Activated naive CD8-positive, alpha-beta T cell (primary cell): ENCODE data around the gene KIT.

Experiments used
- H3K27ac Mint-ChIP-seq: one replicate; pipeline ENCODE4 v1.8.0; 2021; ENCODE audit warnings: mixed read lengths
- H3K27me3 Mint-ChIP-seq: one replicate; pipeline ENCODE4 v1.8.0; 2021; ENCODE audit warnings: mixed read lengths
- H3K36me3 Mint-ChIP-seq: one replicate; pipeline ENCODE4 v1.8.0; 2021; ENCODE audit warnings: mixed read lengths
- H3K4me1 Mint-ChIP-seq: one replicate; pipeline ENCODE4 v1.8.0; 2021; ENCODE audit warnings: low read depth, mixed read lengths
- H3K4me3 Mint-ChIP-seq: one replicate; pipeline ENCODE4 v1.8.0; 2021; ENCODE audit warnings: mild to moderate bottlenecking, mixed read lengths
- H3K9me3 Mint-ChIP-seq: one replicate; pipeline ENCODE4 v1.8.0; 2021; ENCODE audit warnings: low read depth, mixed read lengths

KIT gene

GRCh38 chr4:54707406-54707805, 49.6 kb downstream of the KIT start:
- H3K4me3 Mint-ChIP-seq, result no peak overlapping the region
- H3K4me1 Mint-ChIP-seq, result peaks cover 2% of the 10 kb centered on the region

GRCh38 chr4:54708339-54709279, 50.9 kb downstream of the KIT start:
- no peaks in the 10 kb centered on the region for H3K36me3 Mint-ChIP-seq
- H3K4me3 Mint-ChIP-seq, result no peak overlapping the region
- H3K9me3 Mint-ChIP-seq, result no peaks in the 10 kb centered on the region
- no peak overlapping the region for H3K27ac Mint-ChIP-seq
- peaks cover 6% of the 10 kb centered on the region for H3K27me3 Mint-ChIP-seq
- peaks cover 2% of the 10 kb centered on the region for H3K4me1 Mint-ChIP-seq

More at GRCh38 chr4:54707406-54707805, 49.6 kb downstream of the KIT start:
- Mint-ChIP-seq H3K36me3 (no peaks in the 10 kb centered on the region), H3K9me3 (no peaks in the 10 kb centered on the region), H3K27me3 (peaks cover 6% of the 10 kb centered on the region), H3K27ac (no peak overlapping the region)

- no peaks in the 10 kb centered on the region for H3K36me3 Mint-ChIP-seq
- no peak overlapping the region for H3K27ac Mint-ChIP-seq
These were observed 51.6 kb downstream of the KIT start for GRCh38 chr4:54709400-54709799.

GRCh38 chr4:54712206-54712605, 54.4 kb downstream of the KIT start:
- Mint-ChIP-seq H3K27ac (no peak overlapping the region), H3K27me3 (peaks cover 2% of the 10 kb centered on the region), H3K4me1 (peaks cover 2% of the 10 kb centered on the region), H3K4me3 (no peak overlapping the region), H3K9me3 (no peaks in the 10 kb centered on the region), H3K36me3 (no peaks in the 10 kb centered on the region)

More at GRCh38 chr4:54709400-54709799, 51.6 kb downstream of the KIT start:
- peaks cover 2% of the 10 kb centered on the region for H3K4me1 Mint-ChIP-seq
- H3K4me3 Mint-ChIP-seq, result no peak overlapping the region
- no peaks in the 10 kb centered on the region for H3K9me3 Mint-ChIP-seq
- peaks cover 6% of the 10 kb centered on the region for H3K27me3 Mint-ChIP-seq

- H3K4me3 Mint-ChIP-seq, result no peak overlapping the region
- H3K9me3 Mint-ChIP-seq, result no peaks in the 10 kb centered on the region
- H3K4me1 Mint-ChIP-seq, result peaks cover under 1% of the 10 kb centered on the region
- H3K27ac Mint-ChIP-seq, result no peak overlapping the region
- no peaks in the 10 kb centered on the region for H3K36me3 Mint-ChIP-seq
- H3K27me3 Mint-ChIP-seq, result no peaks in the 10 kb centered on the region
These were observed 56.9 kb downstream of the KIT start for GRCh38 chr4:54714631-54715030.

- Mint-ChIP-seq H3K9me3 (no peaks in the 10 kb centered on the region), H3K4me3 (no peak overlapping the region), H3K27ac (no peak overlapping the region), H3K4me1 (no peaks in the 10 kb centered on the region), H3K36me3 (no peaks in the 10 kb centered on the region), H3K27me3 (no peaks in the 10 kb centered on the region)
These were observed 58.8 kb downstream of the KIT start for GRCh38 chr4:54716478-54717065.

- Mint-ChIP-seq H3K4me3 (no peak overlapping the region), H3K27me3 (no peaks in the 10 kb centered on the region), H3K27ac (no peak overlapping the region), H3K9me3 (no peaks in the 10 kb centered on the region), H3K4me1 (no peaks in the 10 kb centered on the region), H3K36me3 (no peaks in the 10 kb centered on the region)
These were observed 59.9 kb downstream of the KIT start for GRCh38 chr4:54717694-54718093.

GRCh38 chr4:54719378-54719777, 61.6 kb downstream of the KIT start:
- Mint-ChIP-seq H3K9me3 (no peaks in the 10 kb centered on the region), H3K4me1 (no peaks in the 10 kb centered on the region), H3K36me3 (no peaks in the 10 kb centered on the region)

GRCh38 chr4:54723220-54723619, 65.5 kb downstream of the KIT start:
- Mint-ChIP-seq H3K9me3 (no peaks in the 10 kb centered on the region), H3K27me3 (no peaks in the 10 kb centered on the region), H3K36me3 (no peaks in the 10 kb centered on the region), H3K4me1 (no peaks in the 10 kb centered on the region), H3K4me3 (no peak overlapping the region), H3K27ac (no peak overlapping the region)

More at GRCh38 chr4:54719378-54719777, 61.6 kb downstream of the KIT start:
- Mint-ChIP-seq H3K27me3 (no peaks in the 10 kb centered on the region), H3K27ac (no peak overlapping the region), H3K4me3 (no peak overlapping the region)

GRCh38 chr4:54723820-54724219, 66.1 kb downstream of the KIT start:
- H3K36me3 Mint-ChIP-seq, result no peaks in the 10 kb centered on the region

GRCh38 chr4:54726907-54727306, 69.2 kb downstream of the KIT start:
- H3K36me3 Mint-ChIP-seq, result no peaks in the 10 kb centered on the region
- no peak overlapping the region for H3K4me3 Mint-ChIP-seq
- H3K4me1 Mint-ChIP-seq, result no peaks in the 10 kb centered on the region
- no peaks in the 10 kb centered on the region for H3K27me3 Mint-ChIP-seq
- no peaks in the 10 kb centered on the region for H3K9me3 Mint-ChIP-seq
- no peak overlapping the region for H3K27ac Mint-ChIP-seq

More at GRCh38 chr4:54723820-54724219, 66.1 kb downstream of the KIT start:
- H3K27me3 Mint-ChIP-seq, result no peaks in the 10 kb centered on the region
- H3K4me3 Mint-ChIP-seq, result no peak overlapping the region
- no peaks in the 10 kb centered on the region for H3K4me1 Mint-ChIP-seq
- no peaks in the 10 kb centered on the region for H3K9me3 Mint-ChIP-seq
- no peak overlapping the region for H3K27ac Mint-ChIP-seq

- Mint-ChIP-seq H3K36me3 (no peaks in the 10 kb centered on the region), H3K9me3 (no peaks in the 10 kb centered on the region), H3K4me3 (no peak overlapping the region), H3K4me1 (no peaks in the 10 kb centered on the region), H3K27ac (no peak overlapping the region), H3K27me3 (peaks cover 2% of the 10 kb centered on the region)
These were observed 69.6 kb downstream of the KIT start for GRCh38 chr4:54727346-54727745.

- Mint-ChIP-seq H3K9me3 (no peaks in the 10 kb centered on the region), H3K27ac (no peak overlapping the region), H3K27me3 (peaks cover 2% of the 10 kb centered on the region), H3K4me1 (no peaks in the 10 kb centered on the region), H3K36me3 (no peaks in the 10 kb centered on the region), H3K4me3 (no peak overlapping the region)
These were observed 70.6 kb downstream of the KIT start for GRCh38 chr4:54728368-54728767.

- H3K27me3 Mint-ChIP-seq, result peaks cover 2% of the 10 kb centered on the region
- H3K36me3 Mint-ChIP-seq, result no peaks in the 10 kb centered on the region
- H3K4me1 Mint-ChIP-seq, result no peaks in the 10 kb centered on the region
- no peak overlapping the region for H3K27ac Mint-ChIP-seq
- no peaks in the 10 kb centered on the region for H3K9me3 Mint-ChIP-seq
- H3K4me3 Mint-ChIP-seq, result no peak overlapping the region
These were observed 71.5 kb downstream of the KIT start for GRCh38 chr4:54729256-54729655.

GRCh38 chr4:54730581-54730980, 72.8 kb downstream of the KIT start:
- Mint-ChIP-seq H3K36me3 (no peaks in the 10 kb centered on the region), H3K9me3 (no peaks in the 10 kb centered on the region), H3K4me1 (no peaks in the 10 kb centered on the region), H3K27ac (no peak overlapping the region), H3K27me3 (peaks cover 2% of the 10 kb centered on the region), H3K4me3 (no peak overlapping the region)
